GM19463 (cell line): ENCODE measurements around the gene ABCB9.
A peak's percentile ranks its signal among the peaks of the same experiment; 100 is the strongest.

ENCODE experiments used
- ATAC-seq: cut with Tn5 transposase; IDR thresholded peaks from one replicate; pipeline ENCODE4 v1.9.1; 2021; ENCODE audit warnings: mild to moderate bottlenecking, moderate library complexity; ENCODE audit not compliant: unreplicated experiment

ABCB9 gene

GRCh38 chr12:122966743-122967550, 684 bp upstream of the ABCB9 start:
- ATAC-seq, result no peak

GRCh38 chr12:122965321-122965751, 927 bp downstream of the ABCB9 start:
- no peak for ATAC-seq

- no peak for ATAC-seq
Observed at GRCh38 chr12:122964439-122965257, 1.6 kb downstream of the ABCB9 start.

GRCh38 chr12:122963941-122964265, 2.4 kb downstream of the ABCB9 start:
- no peak for ATAC-seq

GRCh38 chr12:122961531-122962329, 4.5 kb downstream of the ABCB9 start:
- no peak for ATAC-seq

GRCh38 chr12:122960193-122960569, 6.1 kb downstream of the ABCB9 start:
- no peak for ATAC-seq

GRCh38 chr12:122959566-122960192, 6.6 kb downstream of the ABCB9 start:
- ATAC-seq, result no peak

- ATAC-seq, result no peak
Observed at GRCh38 chr12:122958198-122958888, 7.9 kb downstream of the ABCB9 start.

- ATAC-seq, result no peak
Observed at GRCh38 chr12:122956035-122956434, 10.2 kb downstream of the ABCB9 start.

GRCh38 chr12:122955156-122955555, 11.1 kb downstream of the ABCB9 start:
- ATAC-seq, result no peak

- peak; percentile 84 for ATAC-seq
Observed at GRCh38 chr12:122951979-122952892, 14.0 kb downstream of the ABCB9 start.

- no peak for ATAC-seq
Observed at GRCh38 chr12:122951406-122951805, 14.9 kb downstream of the ABCB9 start.

GRCh38 chr12:122949816-122950675, 16.2 kb downstream of the ABCB9 start:
- ATAC-seq, result no peak

GRCh38 chr12:122949405-122949804, 16.9 kb downstream of the ABCB9 start:
- no peak for ATAC-seq

- no peak for ATAC-seq
Observed at GRCh38 chr12:122948605-122949004, 17.7 kb downstream of the ABCB9 start.

- ATAC-seq, result no peak
Observed at GRCh38 chr12:122947352-122947792, 18.9 kb downstream of the ABCB9 start.

- ATAC-seq, result peak; percentile 86
Observed at GRCh38 chr12:122946690-122947341, 19.4 kb downstream of the ABCB9 start.
